Pancreas (tissue), 10 donors: ENCODE data around the gene OLFM1. TPM values are rescaled to one million over a fixed set of nuclear protein-coding genes. Genes with fewer than 3 reads are reported as not detected.

Experiments
- ATAC-seq, 4 donors: fragments of 200-7000 bp; cut with Tn5 transposase; one replicate each; pipeline versions ENCODE4 v1.8.0 to v1.9.1; 2020; ENCODE audit warnings: mild to moderate bottlenecking in 4 of 4, moderate library complexity in 4 of 4
- DNase-seq, 6 donors: peaks; one replicate each; pipeline ENCODE4 v3.0.0-alpha.2; 2020
- FAIRE-seq: peaks from 2 replicates; lab custom pipeline; 2012; peaks lifted over from hg19 to GRCh38; lab: Jason Lieb, UNC
- H3K27ac ChIP-seq, 4 donors: fragments of 200-600 bp; sonication (generic); 1 replicate in 3 of 4; 2 replicates in 1 of 4; pipeline versions ENCODE4 v1.5.0 to v1.8.0; 2020
- H3K27me3 ChIP-seq, 4 donors: fragments of 200-600 bp; one replicate each; pipeline ENCODE4 v1.8.0; 2021
- H3K36me3 ChIP-seq, 3 donors: fragments of 200-600 bp; sonication (generic) in 1 of 3; one replicate each; pipeline versions ENCODE4 v1.5.0 to v1.8.0; 2020 to 2021
- H3K4me1 ChIP-seq, 3 donors: fragments of 200-600 bp; one replicate each; pipeline ENCODE4 v1.8.0; 2021
- H3K4me3 ChIP-seq, 4 donors: fragments of 200-600 bp; sonication (generic) in 2 of 4; one replicate each; pipeline versions ENCODE4 v1.5.0 to v1.8.0; 2020 to 2021
- H3K9me3 ChIP-seq, 4 donors: fragments of 200-600 bp; one replicate each; pipeline ENCODE4 v1.8.0; 2021
- WGBS, 2 donors: extraction: QIAGEN DNeasy Blood & Tissue Kit; methylation state at CpG; one replicate each; pipeline ENCODE4 v1.1.7; 2013; 5-methylcytosine and 5-hydroxymethylcytosine counted together
- intact Hi-C, 3 donors: fragments of 100-400 bp; cut with DNase I; formaldehyde crosslinking; loops; one replicate each; pipeline versions ENCODE4 v1.11.1 to v1.14.2; 2022
- polyA plus RNA-seq, 2 donors: library from polyadenylated mRNA; stranded (reverse); fragments of 200-250 nt; gene quantifications; one replicate each; pipeline ENCODE4 v1.2.3, GENCODE V29; 2013
- total RNA-seq, 6 donors: library from RNA; stranded (reverse); fragmentation: NEBNext Ultra II Directional in 4 of 6; extraction: Animal tissue kit (Norgen Biotek cat#: 25700) in 4 of 6; gene quantifications; one replicate each; pipeline versions ENCODE4 v1.2.1 to v1.2.4, GENCODE V29; 2021 to 2023
- TF ChIP-seq, protein P1 (sequence below), 4 donors: fragments of 200-600 bp; sonication (generic) in 3 of 4; IDR thresholded peaks; one replicate each; pipeline versions ENCODE4 v1.5.0 to v1.8.0; 2021; ENCODE audit warnings: antibody characterized with exemption in 4 of 4
- donor health status: healthy with polysubstance abuse.
- donor health status: DM: no; HTN: no; CAD: no; lungs with moderate emphysema.
- donor health status: DM: no; HTN: no; CAD: no.
- donor health status: control.
- donor health status: control.
- donor health status: Bipolar disorder and iron deficiency.
- donor health status: DM: yes; HTN: yes; CAD: no.
- donor health status: DM: no; HTN: no; CAD: no.
- donor health status: DM: no; HTN: no; CAD: no.
- donor health status: DM: yes; HTN: yes; CAD: no.

The OLFM1 gene
- total and polyA plus RNA-seq, 8 donors = 5.9 to 14.1 (median 7.8) TPM

DNA sequence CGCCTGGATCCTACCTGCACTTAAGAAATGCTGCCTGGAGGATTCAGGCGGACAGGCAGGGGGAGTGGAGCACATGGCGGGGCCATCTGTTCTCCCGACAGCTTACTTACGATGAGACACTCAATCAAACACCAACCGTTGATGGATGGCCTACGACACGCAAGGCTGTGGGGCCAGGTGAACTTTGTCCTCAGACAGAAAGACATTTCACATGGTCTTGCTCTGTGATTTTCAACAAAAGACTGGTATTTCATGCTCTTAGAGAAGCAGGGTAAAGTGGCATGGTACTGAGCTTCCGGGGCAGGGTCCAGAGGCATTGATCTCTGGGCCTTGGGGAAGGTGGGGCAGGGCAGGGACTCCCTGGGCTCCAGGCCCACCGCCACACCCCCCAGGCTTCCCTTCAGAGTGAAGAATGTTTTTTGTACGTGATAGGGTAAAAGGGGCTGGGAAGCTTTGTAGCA is 9.1 kb upstream of the OLFM1 start:
- ATAC-seq (no peak), FAIRE-seq (no peak), DNase-seq (peak in 1 of 6 donors; percentile 1)
- H3K36me3 ChIP-seq = no peaks in the 10 kb centered on the region
- H3K4me1 ChIP-seq = no peaks in the 10 kb centered on the region
- H3K27ac ChIP-seq = no peak overlapping the region
- H3K27me3 ChIP-seq = no peaks in the 10 kb centered on the region
- H3K4me3 ChIP-seq = no peak overlapping the region
- 68 to 73% methylated on average over 11 of the region's 11 CpGs for WGBS, 2 donors
- TF ChIP-seq, protein P1, sequence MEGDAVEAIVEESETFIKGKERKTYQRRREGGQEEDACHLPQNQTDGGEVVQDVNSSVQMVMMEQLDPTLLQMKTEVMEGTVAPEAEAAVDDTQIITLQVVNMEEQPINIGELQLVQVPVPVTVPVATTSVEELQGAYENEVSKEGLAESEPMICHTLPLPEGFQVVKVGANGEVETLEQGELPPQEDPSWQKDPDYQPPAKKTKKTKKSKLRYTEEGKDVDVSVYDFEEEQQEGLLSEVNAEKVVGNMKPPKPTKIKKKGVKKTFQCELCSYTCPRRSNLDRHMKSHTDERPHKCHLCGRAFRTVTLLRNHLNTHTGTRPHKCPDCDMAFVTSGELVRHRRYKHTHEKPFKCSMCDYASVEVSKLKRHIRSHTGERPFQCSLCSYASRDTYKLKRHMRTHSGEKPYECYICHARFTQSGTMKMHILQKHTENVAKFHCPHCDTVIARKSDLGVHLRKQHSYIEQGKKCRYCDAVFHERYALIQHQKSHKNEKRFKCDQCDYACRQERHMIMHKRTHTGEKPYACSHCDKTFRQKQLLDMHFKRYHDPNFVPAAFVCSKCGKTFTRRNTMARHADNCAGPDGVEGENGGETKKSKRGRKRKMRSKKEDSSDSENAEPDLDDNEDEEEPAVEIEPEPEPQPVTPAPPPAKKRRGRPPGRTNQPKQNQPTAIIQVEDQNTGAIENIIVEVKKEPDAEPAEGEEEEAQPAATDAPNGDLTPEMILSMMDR (IDR thresholded peaks at IDR 0.05) = no peak
- no peaks in the 10 kb centered on the region for H3K9me3 ChIP-seq
- intact Hi-C loops = no loop called here

DNA sequence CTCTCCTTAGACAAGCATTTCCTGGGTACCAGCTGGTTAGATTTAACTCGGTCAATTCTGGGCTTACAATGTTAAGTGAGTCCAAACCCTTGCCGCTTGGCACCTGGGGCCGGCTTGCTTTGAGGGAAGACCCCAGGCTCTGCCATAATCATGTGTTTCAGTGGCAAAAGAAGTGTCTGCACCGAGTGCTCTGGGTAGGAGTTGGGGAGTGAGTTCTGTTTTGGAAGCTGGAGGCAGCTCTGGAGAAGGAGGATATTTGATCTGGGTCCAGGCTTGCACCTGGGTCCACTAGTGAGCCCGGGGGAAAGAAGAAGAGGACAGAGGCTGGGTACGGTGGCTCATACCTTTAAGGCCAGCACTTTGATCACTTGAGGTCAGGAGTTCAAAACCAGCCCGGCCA is 8.4 kb upstream of the OLFM1 start:
- Histone ChIP-seq H3K4me3 (no peak overlapping the region), H3K27ac (no peak overlapping the region), H3K27me3 (no peaks in the 10 kb centered on the region), H3K4me1 (peaks cover 0 to 6% (median 6%) of the 10 kb centered on the region in 3 donors), H3K9me3 (no peaks in the 10 kb centered on the region), H3K36me3 (no peaks in the 10 kb centered on the region)
- intact Hi-C loops = no loop called here
- WGBS, 2 donors = 80 to 82% methylated on average over 7 of the region's 7 CpGs
- ATAC-seq = no peak
- FAIRE-seq = no peak
- TF ChIP-seq, protein P1 (IDR thresholded peaks at IDR 0.05) = no peak
- peak in 2 of 6 donors; percentile 1 to 2 for DNase-seq

DNA sequence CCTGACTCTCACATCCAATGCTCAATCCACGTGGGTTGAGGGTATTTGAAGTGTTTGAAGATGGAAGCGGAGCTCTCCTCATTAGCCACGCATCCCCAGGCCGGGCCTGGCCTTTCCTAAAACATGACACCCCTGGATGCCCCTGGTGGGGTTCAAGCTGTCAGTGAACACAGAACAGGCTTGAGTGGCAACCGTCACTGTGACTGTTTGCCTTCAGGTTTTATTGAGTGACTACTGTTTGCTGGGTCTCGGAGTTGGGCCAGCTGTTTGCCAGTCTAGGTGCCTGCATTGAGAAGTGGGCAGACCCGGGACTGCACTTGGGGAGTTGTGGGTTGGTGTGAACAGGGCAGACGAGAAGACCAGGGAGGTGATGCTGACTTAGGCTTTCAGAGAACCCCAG is 7.8 kb upstream of the OLFM1 start:
- Histone ChIP-seq H3K4me3 (no peak overlapping the region), H3K27me3 (no peaks in the 10 kb centered on the region), H3K4me1 (peaks cover 0 to 6% (median 6%) of the 10 kb centered on the region in 3 donors), H3K27ac (no peak overlapping the region), H3K36me3 (no peaks in the 10 kb centered on the region), H3K9me3 (no peaks in the 10 kb centered on the region)
- WGBS, 2 donors = 79 to 86% methylated on average over 8 of the region's 8 CpGs
- DNase-seq = peak in 1 of 6 donors; percentile 8
- TF ChIP-seq, protein P1 (IDR thresholded peaks at IDR 0.05) = no peak
- no peak for ATAC-seq
- intact Hi-C loops = loop anchor here in 1 of 3 donors (5.0 kb wide), 1 partner anchor 333 kb away; no protein-coding TSS in a partner anchor
- FAIRE-seq = no peak

DNA sequence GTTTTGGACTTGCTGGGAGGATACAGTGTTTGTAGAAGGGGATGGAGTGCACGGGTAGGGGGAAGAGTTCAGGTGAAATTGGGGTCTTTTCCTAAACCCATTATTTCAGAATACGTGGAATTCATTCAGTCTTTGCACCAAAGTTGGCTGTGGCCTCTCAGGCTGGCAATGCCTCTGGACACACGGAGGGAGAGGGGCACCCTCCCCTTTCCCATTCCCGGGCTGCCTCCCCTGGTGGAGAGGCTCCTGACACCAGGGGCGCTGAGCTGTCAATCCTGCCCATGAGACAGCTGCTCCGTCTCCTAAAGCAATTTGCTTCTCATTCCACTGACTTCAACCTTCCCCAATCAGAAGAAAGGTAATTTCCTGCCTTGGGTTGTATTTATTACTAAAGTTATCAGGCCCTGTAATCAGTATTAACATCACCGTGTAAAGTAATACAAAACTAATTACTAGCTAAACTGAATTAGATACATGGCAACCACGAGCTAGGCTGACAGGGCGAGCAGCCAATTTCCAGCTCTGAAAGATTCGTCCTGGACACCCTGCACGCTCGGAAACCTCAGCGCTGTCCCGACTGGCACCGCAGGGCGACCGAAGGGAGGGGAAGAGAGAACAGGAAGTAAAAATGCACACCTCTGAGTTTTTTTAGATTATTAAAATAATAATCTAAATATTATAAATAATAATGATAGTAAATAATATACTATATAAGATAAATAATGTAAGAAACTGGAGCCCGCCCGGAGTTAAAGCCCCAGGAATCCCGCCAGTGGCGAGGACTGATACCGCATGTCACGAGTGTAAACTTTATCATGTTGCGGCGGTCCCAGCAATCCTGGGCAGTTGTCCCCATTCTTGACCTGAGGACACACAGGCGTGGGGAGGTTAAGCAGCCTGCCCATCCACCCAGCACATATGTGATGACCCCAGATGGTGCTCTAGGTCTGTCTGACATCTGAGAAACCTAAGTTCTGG is 6.9 kb upstream of the OLFM1 start:
- TF ChIP-seq, protein P1 (IDR thresholded peaks at IDR 0.05) = no peak
- peaks cover 9 to 12% (median 11%) of the 10 kb centered on the region in 3 donors for H3K4me1 ChIP-seq
- DNase-seq = peak in 2 of 6 donors; percentile 15 to 24
- 72 to 80% methylated on average over 26 of the region's 26 CpGs for WGBS, 2 donors
- H3K27ac ChIP-seq = no peak overlapping the region
- no peaks in the 10 kb centered on the region for H3K9me3 ChIP-seq
- H3K4me3 ChIP-seq = no peak overlapping the region
- no peaks in the 10 kb centered on the region for H3K27me3 ChIP-seq
- no peak for FAIRE-seq
- intact Hi-C loops = loop anchor here in 1 of 3 donors (5.0 kb wide), 1 partner anchor 332 kb away; no protein-coding TSS in a partner anchor
- no peaks in the 10 kb centered on the region for H3K36me3 ChIP-seq
- no peak for ATAC-seq
